WTC11 (cell line): Measurements from ENCODE around the gene FGF12. TPM values are rescaled to one million over a fixed set of nuclear protein-coding genes. Genes with fewer than 3 reads are reported as not detected.

Experiments
- ATAC-seq: fragments of 200-7000 bp; cut with Tn5 transposase; 2 replicates; pipeline ENCODE4 v1.10.0; 2021; ENCODE audit warnings: mild to moderate bottlenecking, moderate library complexity
- CTCF ChIA-PET: fragments of 300-600 bp; sonication (Branson Sonifier 250); formaldehyde crosslinking; loops from one replicate; lab custom pipeline; 2021; ENCODE audit warnings: antibody characterized with exemption; lab: Charles Lee
- POLR2A ChIA-PET: fragments of 350-600 bp; sonication (Branson Sonifier 250); formaldehyde crosslinking; loops from one replicate; lab custom pipeline; 2021; ENCODE audit warnings: antibody characterized with exemption; lab: Charles Lee
- DNase-seq: peaks from one replicate; pipeline ENCODE4 v3.0.0; 2021; ENCODE audit warnings: low spot score
- H3K27ac Mint-ChIP-seq: 2 replicates; pipeline ENCODE4 v1.8.0; 2021; ENCODE audit warnings: mixed read lengths
- H3K27me3 Mint-ChIP-seq: 2 replicates; pipeline ENCODE4 v1.8.0; 2021; ENCODE audit warnings: low read depth, mild to moderate bottlenecking, moderate library complexity, mixed read lengths
- H3K36me3 Mint-ChIP-seq: 2 replicates; pipeline ENCODE4 v1.8.0; 2021; ENCODE audit warnings: mixed read lengths
- H3K4me1 Mint-ChIP-seq: 2 replicates; pipeline ENCODE4 v1.8.0; 2022; ENCODE audit warnings: mixed read lengths
- H3K4me3 Mint-ChIP-seq: 2 replicates; pipeline ENCODE4 v1.8.0; 2021; ENCODE audit warnings: mild to moderate bottlenecking, moderate library complexity, mixed read lengths
- H3K9me3 Mint-ChIP-seq: 2 replicates; pipeline ENCODE4 v1.8.0; 2021; ENCODE audit warnings: mixed read lengths
- ESRRA ChIP-seq: sonication (generic); formaldehyde crosslinking; IDR thresholded peaks from 2 replicates; pipeline ENCODE4 v1.8.1; 2022; ENCODE audit warnings: mild to moderate bottlenecking, missing genetic modification reagents, borderline replicate concordance
- JUN ChIP-seq: sonication (generic); formaldehyde crosslinking; IDR thresholded peaks from 2 replicates; pipeline ENCODE4 v1.8.0; 2023; ENCODE audit warnings: mild to moderate bottlenecking, missing genetic modification reagents
- SP1 ChIP-seq: sonication (generic); formaldehyde crosslinking; conservative IDR thresholded peaks from 2 replicates; pipeline ENCODE4 v1.8.1; 2022; ENCODE audit warnings: missing genetic modification reagents
- TEAD4 ChIP-seq: sonication (generic); formaldehyde crosslinking; IDR thresholded peaks from 2 replicates; pipeline ENCODE4 v1.8.0; 2022; ENCODE audit warnings: mild to moderate bottlenecking, missing genetic modification reagents
- ZNF121 ChIP-seq: sonication (generic); formaldehyde crosslinking; IDR thresholded peaks from 2 replicates; pipeline ENCODE4 v1.8.0; 2023; ENCODE audit warnings: missing genetic modification reagents
- ZNF219 ChIP-seq: sonication (generic); formaldehyde crosslinking; IDR thresholded peaks from 2 replicates; pipeline ENCODE4 v1.8.0; 2023; ENCODE audit warnings: missing genetic modification reagents, mild to moderate bottlenecking, borderline replicate concordance
- ZNF416 ChIP-seq: fragments of 250-450 bp; sonication (Bioruptor Pico); IDR thresholded peaks from 2 replicates; pipeline ENCODE4 v1.9.0; 2021; ENCODE audit warnings: mild to moderate bottlenecking, inconsistent platforms
- total RNA-seq: library from RNA; stranded (reverse); gene quantifications from 3 replicates; pipeline ENCODE4 v1.2.3, GENCODE V29; 2021
- TF ChIP-seq, protein P1 (sequence below): sonication (generic); formaldehyde crosslinking; IDR thresholded peaks from 2 replicates; pipeline ENCODE4 v1.8.0; 2022; ENCODE audit warnings: mild to moderate bottlenecking, missing genetic modification reagents
- TF ChIP-seq, protein P2 (sequence below): sonication (generic); formaldehyde crosslinking; IDR thresholded peaks from 2 replicates; pipeline ENCODE4 v1.8.1; 2023; ENCODE audit warnings: mild to moderate bottlenecking, missing genetic modification reagents, moderate library complexity
- TF ChIP-seq, protein P3 (sequence below): sonication (generic); formaldehyde crosslinking; IDR thresholded peaks from 2 replicates; pipeline ENCODE4 v1.8.0; 2023; ENCODE audit warnings: missing genetic modification reagents
- TF ChIP-seq, protein P4 (sequence below): sonication (generic); formaldehyde crosslinking; conservative IDR thresholded peaks from 2 replicates; pipeline ENCODE4 v1.8.1; 2022; ENCODE audit warnings: mild to moderate bottlenecking, missing genetic modification reagents
- TF ChIP-seq, protein P5 (sequence below): fragments of 200-600 bp; IDR thresholded peaks from 2 replicates; pipeline ENCODE4 v1.8.0; 2022; ENCODE audit warnings: antibody characterized with exemption
- TF ChIP-seq, protein P6 (sequence below): fragments of 250-450 bp; sonication (Bioruptor Pico); IDR thresholded peaks from 2 replicates; pipeline ENCODE4 v1.9.0; 2021; ENCODE audit warnings: mild to moderate bottlenecking, borderline replicate concordance
- TF ChIP-seq, protein P7 (sequence below): sonication (generic); formaldehyde crosslinking; IDR thresholded peaks from 2 replicates; pipeline ENCODE4 v1.8.1; 2023; ENCODE audit warnings: mild to moderate bottlenecking, missing genetic modification reagents, moderate library complexity
- TF ChIP-seq, protein P8 (sequence below): sonication (generic); formaldehyde crosslinking; IDR thresholded peaks from 2 replicates; pipeline ENCODE4 v1.8.1; 2022; ENCODE audit warnings: mild to moderate bottlenecking, missing genetic modification reagents, moderate library complexity, borderline replicate concordance

Gene FGF12
- total RNA-seq, 1 experiment from 2014 or later, result 13.5 TPM

DNA sequence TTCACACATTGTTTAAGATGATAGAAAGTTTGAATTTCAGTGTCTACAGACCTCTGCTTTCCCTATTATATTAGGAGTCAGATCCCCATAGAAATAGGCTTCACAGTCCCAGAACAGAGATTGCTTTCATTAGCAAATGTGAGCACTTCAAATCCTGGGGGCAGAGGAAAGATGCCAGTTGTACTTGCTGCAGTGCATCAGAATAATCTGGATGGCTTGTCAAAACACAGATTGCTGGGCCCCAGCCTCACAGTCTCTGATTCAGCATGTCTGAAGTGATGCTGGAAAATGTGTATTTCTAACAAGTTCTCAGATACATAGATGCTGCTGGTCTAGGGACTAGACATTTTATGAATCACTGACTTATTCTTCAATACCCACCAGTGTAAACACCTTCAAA, 375.2 kb downstream of the FGF12 start (continued):
- TF ChIP-seq ZNF416, result no peak
- no peak for TF ChIP-seq ZNF121 (CRISPR knock-in tag)
- TF ChIP-seq, protein P1, sequence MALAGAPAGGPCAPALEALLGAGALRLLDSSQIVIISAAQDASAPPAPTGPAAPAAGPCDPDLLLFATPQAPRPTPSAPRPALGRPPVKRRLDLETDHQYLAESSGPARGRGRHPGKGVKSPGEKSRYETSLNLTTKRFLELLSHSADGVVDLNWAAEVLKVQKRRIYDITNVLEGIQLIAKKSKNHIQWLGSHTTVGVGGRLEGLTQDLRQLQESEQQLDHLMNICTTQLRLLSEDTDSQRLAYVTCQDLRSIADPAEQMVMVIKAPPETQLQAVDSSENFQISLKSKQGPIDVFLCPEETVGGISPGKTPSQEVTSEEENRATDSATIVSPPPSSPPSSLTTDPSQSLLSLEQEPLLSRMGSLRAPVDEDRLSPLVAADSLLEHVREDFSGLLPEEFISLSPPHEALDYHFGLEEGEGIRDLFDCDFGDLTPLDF (CRISPR knock-in tag), result no peak
- TF ChIP-seq, protein P2, sequence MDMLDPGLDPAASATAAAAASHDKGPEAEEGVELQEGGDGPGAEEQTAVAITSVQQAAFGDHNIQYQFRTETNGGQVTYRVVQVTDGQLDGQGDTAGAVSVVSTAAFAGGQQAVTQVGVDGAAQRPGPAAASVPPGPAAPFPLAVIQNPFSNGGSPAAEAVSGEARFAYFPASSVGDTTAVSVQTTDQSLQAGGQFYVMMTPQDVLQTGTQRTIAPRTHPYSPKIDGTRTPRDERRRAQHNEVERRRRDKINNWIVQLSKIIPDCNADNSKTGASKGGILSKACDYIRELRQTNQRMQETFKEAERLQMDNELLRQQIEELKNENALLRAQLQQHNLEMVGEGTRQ (CRISPR knock-in tag), result no peak

DNA sequence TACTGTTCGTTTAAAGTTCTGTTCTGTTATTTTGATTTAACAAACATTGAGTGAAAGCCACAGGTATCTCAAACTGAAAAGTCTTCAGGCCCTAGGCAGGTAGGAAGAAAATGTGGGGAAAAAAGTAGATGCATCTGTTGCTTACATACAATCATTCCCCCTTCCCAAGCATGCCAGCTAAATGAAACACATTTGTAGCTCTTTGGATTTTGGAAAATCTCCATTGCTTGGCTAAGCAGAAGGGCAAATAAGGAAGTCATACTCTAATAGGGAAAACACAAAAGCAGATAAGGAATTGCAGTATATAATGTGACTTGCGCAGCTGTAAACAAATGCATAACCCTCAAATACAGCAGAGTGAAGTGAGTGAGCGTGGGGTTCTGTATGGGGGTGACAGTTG, 375.9 kb downstream of the FGF12 start:
- no peaks in the 10 kb centered on the region for H3K27me3 Mint-ChIP-seq
- H3K27ac Mint-ChIP-seq, result no peak overlapping the region
- H3K9me3 Mint-ChIP-seq, result no peaks in the 10 kb centered on the region
- CTCF ChIA-PET, result interaction anchor here (0.7 to 1.9 kb wide), 2 partner anchors 12 to 72 kb away, joined by 3 to 7 read pairs; no protein-coding TSS in a partner anchor
- no peak overlapping the region for H3K4me3 Mint-ChIP-seq
- no peaks in the 10 kb centered on the region for H3K36me3 Mint-ChIP-seq
- peaks cover 3% of the 10 kb centered on the region; the same call in 1 of the 2 replicates for H3K4me1 Mint-ChIP-seq
- DNase-seq, result no peak
- POLR2A ChIA-PET, result no interaction called here
- ATAC-seq, result no peak
- TF ChIP-seq, protein P3, sequence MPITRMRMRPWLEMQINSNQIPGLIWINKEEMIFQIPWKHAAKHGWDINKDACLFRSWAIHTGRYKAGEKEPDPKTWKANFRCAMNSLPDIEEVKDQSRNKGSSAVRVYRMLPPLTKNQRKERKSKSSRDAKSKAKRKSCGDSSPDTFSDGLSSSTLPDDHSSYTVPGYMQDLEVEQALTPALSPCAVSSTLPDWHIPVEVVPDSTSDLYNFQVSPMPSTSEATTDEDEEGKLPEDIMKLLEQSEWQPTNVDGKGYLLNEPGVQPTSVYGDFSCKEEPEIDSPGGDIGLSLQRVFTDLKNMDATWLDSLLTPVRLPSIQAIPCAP, result no peak
- TF ChIP-seq, protein P4, sequence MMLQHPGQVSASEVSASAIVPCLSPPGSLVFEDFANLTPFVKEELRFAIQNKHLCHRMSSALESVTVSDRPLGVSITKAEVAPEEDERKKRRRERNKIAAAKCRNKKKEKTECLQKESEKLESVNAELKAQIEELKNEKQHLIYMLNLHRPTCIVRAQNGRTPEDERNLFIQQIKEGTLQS, result no peak
- TF ChIP-seq, protein P5, sequence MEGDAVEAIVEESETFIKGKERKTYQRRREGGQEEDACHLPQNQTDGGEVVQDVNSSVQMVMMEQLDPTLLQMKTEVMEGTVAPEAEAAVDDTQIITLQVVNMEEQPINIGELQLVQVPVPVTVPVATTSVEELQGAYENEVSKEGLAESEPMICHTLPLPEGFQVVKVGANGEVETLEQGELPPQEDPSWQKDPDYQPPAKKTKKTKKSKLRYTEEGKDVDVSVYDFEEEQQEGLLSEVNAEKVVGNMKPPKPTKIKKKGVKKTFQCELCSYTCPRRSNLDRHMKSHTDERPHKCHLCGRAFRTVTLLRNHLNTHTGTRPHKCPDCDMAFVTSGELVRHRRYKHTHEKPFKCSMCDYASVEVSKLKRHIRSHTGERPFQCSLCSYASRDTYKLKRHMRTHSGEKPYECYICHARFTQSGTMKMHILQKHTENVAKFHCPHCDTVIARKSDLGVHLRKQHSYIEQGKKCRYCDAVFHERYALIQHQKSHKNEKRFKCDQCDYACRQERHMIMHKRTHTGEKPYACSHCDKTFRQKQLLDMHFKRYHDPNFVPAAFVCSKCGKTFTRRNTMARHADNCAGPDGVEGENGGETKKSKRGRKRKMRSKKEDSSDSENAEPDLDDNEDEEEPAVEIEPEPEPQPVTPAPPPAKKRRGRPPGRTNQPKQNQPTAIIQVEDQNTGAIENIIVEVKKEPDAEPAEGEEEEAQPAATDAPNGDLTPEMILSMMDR, result no peak
- no peak for TF ChIP-seq ZNF121 (CRISPR knock-in tag)
- TF ChIP-seq TEAD4 (CRISPR knock-in tag), result no peak
- TF ChIP-seq, protein P6, sequence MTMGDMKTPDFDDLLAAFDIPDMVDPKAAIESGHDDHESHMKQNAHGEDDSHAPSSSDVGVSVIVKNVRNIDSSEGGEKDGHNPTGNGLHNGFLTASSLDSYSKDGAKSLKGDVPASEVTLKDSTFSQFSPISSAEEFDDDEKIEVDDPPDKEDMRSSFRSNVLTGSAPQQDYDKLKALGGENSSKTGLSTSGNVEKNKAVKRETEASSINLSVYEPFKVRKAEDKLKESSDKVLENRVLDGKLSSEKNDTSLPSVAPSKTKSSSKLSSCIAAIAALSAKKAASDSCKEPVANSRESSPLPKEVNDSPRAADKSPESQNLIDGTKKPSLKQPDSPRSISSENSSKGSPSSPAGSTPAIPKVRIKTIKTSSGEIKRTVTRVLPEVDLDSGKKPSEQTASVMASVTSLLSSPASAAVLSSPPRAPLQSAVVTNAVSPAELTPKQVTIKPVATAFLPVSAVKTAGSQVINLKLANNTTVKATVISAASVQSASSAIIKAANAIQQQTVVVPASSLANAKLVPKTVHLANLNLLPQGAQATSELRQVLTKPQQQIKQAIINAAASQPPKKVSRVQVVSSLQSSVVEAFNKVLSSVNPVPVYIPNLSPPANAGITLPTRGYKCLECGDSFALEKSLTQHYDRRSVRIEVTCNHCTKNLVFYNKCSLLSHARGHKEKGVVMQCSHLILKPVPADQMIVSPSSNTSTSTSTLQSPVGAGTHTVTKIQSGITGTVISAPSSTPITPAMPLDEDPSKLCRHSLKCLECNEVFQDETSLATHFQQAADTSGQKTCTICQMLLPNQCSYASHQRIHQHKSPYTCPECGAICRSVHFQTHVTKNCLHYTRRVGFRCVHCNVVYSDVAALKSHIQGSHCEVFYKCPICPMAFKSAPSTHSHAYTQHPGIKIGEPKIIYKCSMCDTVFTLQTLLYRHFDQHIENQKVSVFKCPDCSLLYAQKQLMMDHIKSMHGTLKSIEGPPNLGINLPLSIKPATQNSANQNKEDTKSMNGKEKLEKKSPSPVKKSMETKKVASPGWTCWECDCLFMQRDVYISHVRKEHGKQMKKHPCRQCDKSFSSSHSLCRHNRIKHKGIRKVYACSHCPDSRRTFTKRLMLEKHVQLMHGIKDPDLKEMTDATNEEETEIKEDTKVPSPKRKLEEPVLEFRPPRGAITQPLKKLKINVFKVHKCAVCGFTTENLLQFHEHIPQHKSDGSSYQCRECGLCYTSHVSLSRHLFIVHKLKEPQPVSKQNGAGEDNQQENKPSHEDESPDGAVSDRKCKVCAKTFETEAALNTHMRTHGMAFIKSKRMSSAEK (CRISPR knock-in tag), result no peak
- TF ChIP-seq JUN (CRISPR knock-in tag), result no peak
- TF ChIP-seq, protein P7, sequence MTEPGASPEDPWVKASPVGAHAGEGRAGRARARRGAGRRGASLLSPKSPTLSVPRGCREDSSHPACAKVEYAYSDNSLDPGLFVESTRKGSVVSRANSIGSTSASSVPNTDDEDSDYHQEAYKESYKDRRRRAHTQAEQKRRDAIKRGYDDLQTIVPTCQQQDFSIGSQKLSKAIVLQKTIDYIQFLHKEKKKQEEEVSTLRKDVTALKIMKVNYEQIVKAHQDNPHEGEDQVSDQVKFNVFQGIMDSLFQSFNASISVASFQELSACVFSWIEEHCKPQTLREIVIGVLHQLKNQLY (CRISPR knock-in tag), result no peak
- TF ChIP-seq, protein P8, sequence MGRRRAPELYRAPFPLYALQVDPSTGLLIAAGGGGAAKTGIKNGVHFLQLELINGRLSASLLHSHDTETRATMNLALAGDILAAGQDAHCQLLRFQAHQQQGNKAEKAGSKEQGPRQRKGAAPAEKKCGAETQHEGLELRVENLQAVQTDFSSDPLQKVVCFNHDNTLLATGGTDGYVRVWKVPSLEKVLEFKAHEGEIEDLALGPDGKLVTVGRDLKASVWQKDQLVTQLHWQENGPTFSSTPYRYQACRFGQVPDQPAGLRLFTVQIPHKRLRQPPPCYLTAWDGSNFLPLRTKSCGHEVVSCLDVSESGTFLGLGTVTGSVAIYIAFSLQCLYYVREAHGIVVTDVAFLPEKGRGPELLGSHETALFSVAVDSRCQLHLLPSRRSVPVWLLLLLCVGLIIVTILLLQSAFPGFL (CRISPR knock-in tag), result no peak
- no peak for TF ChIP-seq ZNF219 (CRISPR knock-in tag)
- no peak for TF ChIP-seq ESRRA (CRISPR knock-in tag)
- no peak for TF ChIP-seq SP1 (CRISPR knock-in tag)
